NCI-H1105 treated with DMSO at 0.1 percent for 48 hours (cell line): ENCODE measurements around the gene SLC26A1.
"Not testable (repeated sequence)": the region's sequence is repeated elsewhere in the genome, so short reads cannot be mapped to it uniquely, and the experiment has no call there.

Experiments used
- DNase-seq: peaks from one replicate; lab custom pipeline; 2025; lab: John Stamatoyannopoulos, UW

SLC26A1 gene

DNA sequence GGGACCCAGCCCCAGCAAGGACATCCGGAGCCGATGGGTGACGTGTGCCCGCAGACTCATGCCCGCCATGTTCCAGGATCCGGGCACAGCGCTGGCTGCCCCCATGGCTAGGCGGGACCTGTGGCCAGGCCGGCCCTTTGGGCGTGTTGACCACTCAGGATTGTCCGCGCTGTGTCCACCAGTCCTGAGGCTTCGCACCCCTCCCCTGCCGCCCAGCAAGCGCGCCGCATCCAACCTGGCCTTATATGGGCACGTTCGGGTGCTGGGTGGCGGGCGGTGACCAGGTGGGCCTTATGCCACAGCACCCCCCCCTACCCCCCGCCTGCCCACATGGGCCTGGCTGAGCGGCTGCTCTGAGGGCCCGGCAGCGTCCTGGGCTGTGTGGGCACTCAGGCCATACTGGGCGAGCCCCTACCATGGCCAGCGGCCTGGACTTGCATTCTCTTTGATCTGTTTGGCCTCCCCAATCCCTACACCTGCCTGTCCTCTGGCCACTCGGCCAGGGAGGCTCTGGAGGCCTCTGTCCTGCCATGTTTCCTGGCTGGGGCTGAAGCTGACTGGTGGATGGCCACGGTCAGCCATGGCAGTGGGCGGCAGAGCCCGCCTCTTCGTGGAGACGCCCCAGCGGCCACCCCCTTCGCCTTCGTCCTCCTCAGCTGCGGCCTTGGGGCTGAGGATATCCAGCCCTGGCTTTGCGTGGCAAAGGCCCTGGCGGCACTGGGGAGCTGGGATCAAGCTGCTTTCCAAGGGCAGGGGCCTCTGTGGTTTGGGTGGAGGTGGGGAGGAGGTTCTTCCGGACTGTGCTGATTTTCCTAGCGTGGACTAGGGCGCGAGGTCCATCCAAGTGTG is 20.2 kb upstream of the SLC26A1 start:
- no peak for DNase-seq

- no peak for DNase-seq
These were observed 19.0 kb upstream of the SLC26A1 start for GRCh38 chr4:1012034-1012739.

- no peak for DNase-seq
These were observed 18.4 kb upstream of the SLC26A1 start for GRCh38 chr4:1011666-1012033.

DNA sequence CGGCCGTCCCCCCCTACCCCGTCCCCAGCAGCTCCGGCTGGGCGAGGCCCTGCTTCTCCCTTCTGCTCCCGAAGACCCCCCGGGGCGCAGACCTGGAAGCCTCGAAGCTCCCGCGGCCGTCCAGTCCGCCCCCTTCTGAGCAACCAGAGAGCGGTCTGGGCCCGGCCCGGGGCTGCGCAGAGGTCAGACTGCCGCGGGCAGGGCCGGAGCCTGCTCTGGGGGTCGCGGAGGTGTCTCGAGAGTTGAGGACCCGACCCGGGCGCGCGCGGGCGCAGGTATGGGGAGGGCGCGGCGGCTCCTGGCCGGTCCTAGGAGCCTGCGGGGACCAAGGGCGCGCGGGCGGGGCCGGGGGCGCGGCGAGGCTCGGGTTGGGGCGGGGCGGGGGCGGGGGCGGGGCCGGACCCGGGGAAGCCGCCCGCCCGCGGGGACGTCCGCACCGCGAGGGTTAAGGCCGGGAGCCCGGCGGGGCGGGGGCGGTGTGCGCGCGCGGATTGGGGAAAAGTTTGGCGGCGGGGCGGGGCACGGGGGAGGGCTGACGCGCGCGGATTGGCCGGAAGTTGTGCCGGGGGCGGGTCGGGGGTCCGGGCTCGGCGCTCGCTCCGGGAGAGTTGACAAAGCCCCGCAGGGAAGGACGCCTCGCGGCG is 17.9 kb upstream of the SLC26A1 start, which contains the start of gene FGFRL1:
Gene FGFRL1 (plus strand): TSS at position 605 of the 644 bp plus-strand sequence. CDS start 860 bp downstream, outside the sequence.
- no peak for DNase-seq

- DNase-seq, result peak; percentile 35
These were observed 17.3 kb upstream of the SLC26A1 start for GRCh38 chr4:1010395-1011021.

- peak; percentile 13 for DNase-seq
These were observed 16.6 kb upstream of the SLC26A1 start for GRCh38 chr4:1009542-1010394.

GRCh38 chr4:1008840-1009541 is 15.8 kb upstream of the SLC26A1 start:
- DNase-seq, result no peak

DNA sequence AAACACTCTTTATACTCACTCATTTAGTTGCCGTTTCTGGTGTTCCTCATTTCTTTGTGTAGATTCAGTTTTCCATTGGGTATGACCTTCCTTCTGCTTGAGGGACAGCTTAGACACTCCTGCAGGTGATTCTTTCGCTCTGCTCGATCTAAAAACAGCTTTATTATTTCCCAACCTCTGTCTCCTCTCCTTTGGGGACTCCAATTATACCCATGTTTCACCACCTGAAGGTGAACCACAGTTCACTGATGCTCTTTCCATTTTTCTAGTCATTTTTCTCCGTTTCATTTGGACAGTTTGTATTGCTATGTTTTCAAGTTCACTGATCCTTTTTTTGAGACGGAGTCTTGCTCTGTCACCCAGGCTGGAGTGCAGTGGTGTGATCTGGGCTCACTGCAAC is 13.7 kb upstream of the SLC26A1 start:
- no peak for DNase-seq

DNA sequence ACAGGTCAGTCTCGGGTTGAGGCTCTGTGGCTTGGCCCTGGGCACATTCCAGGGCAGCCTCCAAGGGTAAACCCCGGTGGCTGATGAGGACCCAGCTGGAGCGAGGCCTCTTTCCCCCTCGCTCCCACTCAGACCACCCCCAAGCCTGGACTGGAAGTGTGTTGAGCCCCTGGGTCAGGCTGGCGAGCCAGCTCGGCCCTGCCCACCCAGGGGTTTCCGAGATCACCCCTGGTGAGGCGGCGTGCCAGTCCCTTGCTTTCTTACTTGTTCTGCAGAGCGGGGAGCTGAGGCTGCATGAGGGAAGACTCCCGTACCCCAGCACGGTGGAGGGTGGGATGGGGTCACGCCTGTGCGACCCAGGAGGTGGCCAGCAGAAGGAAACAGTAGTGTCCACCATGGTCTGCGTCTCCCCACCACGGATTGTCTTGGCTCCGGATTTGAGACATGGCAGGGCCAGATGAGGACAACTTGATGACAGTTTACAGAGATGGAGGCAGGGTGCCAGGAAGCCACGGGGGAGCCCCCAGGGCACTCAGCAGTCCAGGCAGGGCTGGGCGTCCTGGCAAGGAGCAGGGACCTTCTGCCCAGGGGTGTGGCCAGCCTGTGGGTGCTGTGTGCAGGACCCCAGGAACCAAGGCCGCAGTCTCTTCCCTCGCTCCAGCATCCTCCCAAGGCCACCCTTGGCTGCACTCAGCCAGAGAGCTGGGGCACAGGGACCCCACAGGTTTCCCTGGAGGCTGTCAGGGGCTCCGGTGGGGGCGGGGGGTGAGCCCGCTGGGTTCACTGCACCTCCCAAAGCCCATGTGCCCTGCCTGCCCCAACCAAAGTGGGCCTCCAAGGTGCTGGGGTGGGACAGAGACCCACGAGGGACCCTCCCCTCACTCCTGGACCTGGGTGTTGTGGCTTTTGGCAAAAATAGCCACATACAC is 11.6 kb upstream of the SLC26A1 start:
- DNase-seq, result no peak

GRCh38 chr4:1004071-1004418 is 10.8 kb upstream of the SLC26A1 start:
- no peak for DNase-seq

GRCh38 chr4:1003271-1004070 is 10.3 kb upstream of the SLC26A1 start:
- no peak for DNase-seq

- DNase-seq, result no peak
These were observed 9.5 kb upstream of the SLC26A1 start for GRCh38 chr4:1002631-1003251.

- DNase-seq, result no peak
These were observed 9.0 kb upstream of the SLC26A1 start for GRCh38 chr4:1002131-1002630.

DNA sequence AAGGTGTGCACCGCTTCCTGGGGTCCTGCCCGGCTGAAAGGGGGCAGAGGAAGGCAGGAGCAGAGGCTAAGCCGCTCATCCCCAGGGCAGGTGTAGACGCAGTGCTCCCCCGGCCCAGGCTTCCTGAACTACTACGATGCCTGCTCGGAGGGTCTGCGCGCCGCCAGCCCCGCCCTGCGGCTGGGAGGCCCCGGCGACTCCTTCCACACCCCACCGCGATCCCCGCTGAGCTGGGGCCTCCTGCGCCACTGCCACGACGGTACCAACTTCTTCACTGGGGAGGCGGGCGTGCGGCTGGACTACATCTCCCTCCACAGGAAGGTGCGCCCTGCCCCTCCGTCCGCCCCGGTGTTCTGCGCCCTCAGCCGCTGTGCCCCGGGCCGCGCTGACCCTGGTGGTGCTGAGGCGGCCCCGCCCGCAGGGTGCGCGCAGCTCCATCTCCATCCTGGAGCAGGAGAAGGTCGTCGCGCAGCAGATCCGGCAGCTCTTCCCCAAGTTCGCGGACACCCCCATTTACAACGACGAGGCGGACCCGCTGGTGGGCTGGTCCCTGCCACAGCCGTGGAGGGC is 8.4 kb upstream of the SLC26A1 start:
- no peak for DNase-seq

- no peak for DNase-seq
These were observed 7.6 kb upstream of the SLC26A1 start for GRCh38 chr4:1000686-1001260.

- no peak for DNase-seq
These were observed 6.8 kb upstream of the SLC26A1 start for GRCh38 chr4:999882-1000425.

GRCh38 chr4:999240-999863 is 6.1 kb upstream of the SLC26A1 start:
- DNase-seq, result not testable (repeated sequence)
